HCT116 (cell line): Measurements from ENCODE around the gene FSD1L. TPM values are rescaled to one million over a fixed set of nuclear protein-coding genes. Genes with fewer than 3 reads are reported as not detected.

Source experiments
- ATAC-seq: fragments of 200-7000 bp; cut with Tn5 transposase; 2 replicates; pipeline ENCODE4 v1.9.1; 2020; ENCODE audit warnings: mild to moderate bottlenecking, moderate library complexity
- BruUV-seq: library from RNA; stranded (reverse); fragments of 400-500 nt; replicated peaks from 2 replicates; lab custom pipeline; 2021; lab: Mats Ljungman, UMichigan
- CTCF ChIA-PET: fragments of 300-600 bp; sonication (Branson Sonifier 250); formaldehyde crosslinking; loops from one replicate; lab custom pipeline; 2021; ENCODE audit warnings: antibody characterized with exemption; lab: Charles Lee
- POLR2A ChIA-PET: fragments of 300-600, 350-600 bp; sonication (Branson Sonifier 250); formaldehyde crosslinking; loops from one replicate; lab custom pipeline; 2021; ENCODE audit warnings: antibody characterized with exemption; lab: Charles Lee
- RAD21 ChIA-PET, 2 experiments: fragments of 300-600 bp; sonication (Branson Sonifier 250); formaldehyde crosslinking; loops; one replicate each; lab custom pipeline; 2023; ENCODE audit warnings: low total read pairs in 2 of 2; ENCODE audit not compliant: uncharacterized antibody in 2 of 2, unreplicated experiment in 2 of 2, low non-redundant PET in 1 of 2; lab: Charles Lee
- DNase-seq: peaks from one replicate; pipeline ENCODE4 v3.0.0-alpha.2; 2010; ENCODE audit warnings: low read depth, low spot score
- H2AFZ ChIP-seq: fragments of 200-600 bp; shearing (Covaris generic), sonication (generic); 2 replicates; pipeline ENCODE4 v1.6.1; 2017; ENCODE audit warnings: low read depth, mixed run types, mixed read lengths, antibody characterized with exemption, low read length; ENCODE audit not compliant: poor library complexity, severe bottlenecking
- H3K27ac ChIP-seq: 2 replicates; pipeline ENCODE4 v1.5.1; 2012; ENCODE audit warnings: low read depth, low read length
- H3K27me3 ChIP-seq: fragments of 200-600 bp; sonication (generic); 2 replicates; pipeline ENCODE4 v1.6.1; 2016; ENCODE audit warnings: mixed run types, low read length, mixed read lengths; ENCODE audit not compliant: insufficient read depth
- H3K36me3 ChIP-seq, 2 experiments: fragments of 200-500 bp in 1 of 2; fragments of 200-600 bp in 1 of 2; sonication (Bioruptor generic) in 1 of 2; sonication (generic) in 1 of 2; 2 replicates each; pipeline versions ENCODE4 v1.5.1 to v1.6.1; 2014 to 2016; ENCODE audit warnings: low read length in 2 of 2, inconsistent platforms in 1 of 2, mixed read lengths in 1 of 2, mixed run types in 1 of 2; ENCODE audit not compliant: insufficient read depth in 2 of 2, control insufficient read depth in 1 of 2
- H3K4me1 ChIP-seq, 2 experiments: fragments of 200-600 bp in 1 of 2; sonication (generic) in 1 of 2; 2 replicates each; pipeline versions ENCODE4 v1.5.1 to v1.6.1; 2012 to 2017; ENCODE audit warnings: low read length in 2 of 2, inconsistent platforms in 1 of 2, mild to moderate bottlenecking in 1 of 2, mixed read lengths in 1 of 2, mixed run types in 1 of 2, moderate library complexity in 1 of 2; ENCODE audit not compliant: insufficient read depth in 2 of 2, control insufficient read depth in 1 of 2
- H3K4me2 ChIP-seq: fragments of 200-600 bp; sonication (generic); 2 replicates; pipeline ENCODE4 v1.6.1; 2017; ENCODE audit warnings: mixed run types, low read length, mixed read lengths
- H3K4me3 ChIP-seq, 2 experiments: fragments of 200-600 bp in 1 of 2; sonication (generic) in 1 of 2; replicated peaks in 1 of 2; 2 replicates each; pipeline ENCODE4 v1.5.1; 2011 to 2016; ENCODE audit warnings: low read length in 2 of 2, control low read depth in 1 of 2, low read depth in 1 of 2, mild to moderate bottlenecking in 1 of 2, mixed read lengths in 1 of 2, mixed run types in 1 of 2
- H3K79me2 ChIP-seq: fragments of 200-600 bp; sonication (generic); 2 replicates; pipeline ENCODE4 v1.6.1; 2017; ENCODE audit warnings: mild to moderate bottlenecking, mixed run types, low read length, moderate library complexity, mixed read lengths; ENCODE audit not compliant: insufficient read depth
- H3K9ac ChIP-seq: fragments of 200-600 bp; sonication (generic); 2 replicates; pipeline ENCODE4 v1.6.1; 2016; ENCODE audit warnings: low read length, mixed read lengths
- H3K9me2 ChIP-seq: fragments of 200-600 bp; sonication (generic), shearing (Covaris generic); 2 replicates; pipeline ENCODE4 v1.6.1; 2017; ENCODE audit warnings: mixed run types, mild to moderate bottlenecking, moderate library complexity; ENCODE audit not compliant: insufficient read depth
- H3K9me3 ChIP-seq, 2 experiments: fragments of 200-500 bp in 1 of 2; fragments of 200-600 bp in 1 of 2; sonication (Bioruptor generic) in 1 of 2; sonication (generic) in 1 of 2; 2 replicates each; pipeline ENCODE4 v1.6.1; 2014 to 2017; ENCODE audit warnings: low read length in 2 of 2, mixed read lengths in 2 of 2, inconsistent platforms in 1 of 2, low read depth in 1 of 2, mild to moderate bottlenecking in 1 of 2, mixed run types in 1 of 2, moderate library complexity in 1 of 2; ENCODE audit not compliant: control insufficient read depth in 1 of 2, insufficient read depth in 1 of 2
- H4K20me1 ChIP-seq: fragments of 200-600 bp; sonication (generic), shearing (Covaris generic); 2 replicates; pipeline ENCODE4 v1.6.1; 2017; ENCODE audit warnings: mixed run types, mild to moderate bottlenecking, moderate library complexity; ENCODE audit not compliant: insufficient read depth
- CBX3 ChIP-seq: IDR thresholded peaks from 2 replicates; pipeline ENCODE4 v1.6.1; 2012; ENCODE audit warnings: low read depth
- EGR1 ChIP-seq: IDR thresholded peaks from 2 replicates; pipeline ENCODE4 v1.6.1; 2012; ENCODE audit warnings: low read depth
- ELF1 ChIP-seq: IDR thresholded peaks from 2 replicates; pipeline ENCODE4 v1.6.1; 2012; ENCODE audit warnings: low read depth, borderline replicate concordance
- EZH2 ChIP-seq: fragments of 200-600 bp; sonication (generic); IDR thresholded peaks from 2 replicates; pipeline ENCODE4 v1.6.1; 2017; ENCODE audit warnings: antibody characterized with exemption, mixed run types
- FOSL1 ChIP-seq: IDR thresholded peaks from 2 replicates; pipeline ENCODE4 v1.6.1; 2012; ENCODE audit warnings: low read depth
- JUND ChIP-seq: IDR thresholded peaks from 2 replicates; pipeline ENCODE4 v1.6.1; 2012
- POLR2AphosphoS5 ChIP-seq: IDR thresholded peaks from 2 replicates; pipeline ENCODE4 v1.6.1; 2011; ENCODE audit warnings: mild to moderate bottlenecking, low read depth, low read length, moderate library complexity
- RAD21 ChIP-seq: IDR thresholded peaks from 2 replicates; pipeline ENCODE4 v1.6.1; 2012; ENCODE audit warnings: low read depth, mild to moderate bottlenecking
- SRF ChIP-seq: IDR thresholded peaks from 2 replicates; pipeline ENCODE4 v1.6.1; 2012; ENCODE audit warnings: low read depth
- YY1 ChIP-seq: IDR thresholded peaks from 2 replicates; pipeline ENCODE4 v1.6.1; 2011; ENCODE audit warnings: low read length, low read depth, moderate library complexity, mild to moderate bottlenecking; ENCODE audit not compliant: insufficient replicate concordance; ENCODE audit errors: extremely low read depth
- intact Hi-C: fragments of 100-400 bp; cut with micrococcal nuclease; formaldehyde crosslinking; loops from 2 replicates; pipeline ENCODE4 v1.10.0; 2022
- total RNA-seq: library from RNA; stranded (reverse); gene quantifications from one replicate; pipeline ENCODE4 v1.2.1, GENCODE V29; 2021; ENCODE audit not compliant: unreplicated experiment
- TF ChIP-seq, protein P1 (sequence below): IDR thresholded peaks from 2 replicates; pipeline ENCODE4 v1.6.1; 2011; ENCODE audit warnings: mild to moderate bottlenecking, low read length, moderate library complexity; ENCODE audit not compliant: insufficient replicate concordance; ENCODE audit errors: extremely low read depth
- TF ChIP-seq, protein P2 (sequence below), 3 experiments: fragments of 200-600 bp in 1 of 3; sonication (generic) in 1 of 3; IDR thresholded peaks in 2 of 3; conservative IDR thresholded peaks in 1 of 3; 2 replicates each; pipeline ENCODE4 v1.5.1; 2012 to 2017; ENCODE audit warnings: low read depth in 2 of 3, low read length in 2 of 3, antibody characterized with exemption in 1 of 3, borderline replicate concordance in 1 of 3, control low read depth in 1 of 3, mild to moderate bottlenecking in 1 of 3, mixed read lengths in 1 of 3, mixed run types in 1 of 3, moderate library complexity in 1 of 3; ENCODE audit not compliant: insufficient read depth in 1 of 3
- TF ChIP-seq, protein P3 (sequence below): IDR thresholded peaks from 2 replicates; pipeline ENCODE4 v1.6.1; 2012; ENCODE audit warnings: low read depth
- TF ChIP-seq, protein P4 (sequence below): IDR thresholded peaks from 2 replicates; pipeline ENCODE4 v1.6.1; 2012

FSD1L gene
- total RNA-seq, 1 experiment from 2014 or later, result 5.5 TPM

DNA sequence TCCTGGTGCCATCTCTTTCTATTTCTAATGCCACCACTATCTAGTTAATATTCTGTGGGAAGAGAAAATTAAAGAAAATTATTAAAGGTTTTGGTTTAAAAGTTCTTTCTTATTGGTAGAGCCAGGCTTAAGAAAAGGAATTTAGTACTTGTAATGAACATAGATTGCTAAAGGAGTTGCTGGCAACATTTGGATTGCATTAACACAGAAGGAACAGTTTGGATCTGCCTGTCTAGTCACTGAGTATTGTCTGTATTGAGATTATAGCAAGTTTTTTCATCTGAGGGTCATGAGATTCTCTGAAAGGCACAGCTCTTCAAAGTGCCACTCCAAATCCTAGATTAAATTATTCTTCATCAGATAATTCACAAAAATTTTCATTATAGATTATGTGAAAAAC is 32.0 kb downstream of the FSD1L start:
- no peaks in the 10 kb centered on the region for H3K36me3 ChIP-seq
- POLR2A ChIA-PET, result no interaction called here
- H3K4me1 ChIP-seq, result no peaks in the 10 kb centered on the region
- no peaks in the 10 kb centered on the region for H3K9me3 ChIP-seq
- RAD21 ChIA-PET, result no interaction called here
- no peak overlapping the region for H3K4me3 ChIP-seq
- DNase-seq (no peak), ATAC-seq (no peak)
- no peak for TF ChIP-seq CBX3
- TF ChIP-seq, protein P1, sequence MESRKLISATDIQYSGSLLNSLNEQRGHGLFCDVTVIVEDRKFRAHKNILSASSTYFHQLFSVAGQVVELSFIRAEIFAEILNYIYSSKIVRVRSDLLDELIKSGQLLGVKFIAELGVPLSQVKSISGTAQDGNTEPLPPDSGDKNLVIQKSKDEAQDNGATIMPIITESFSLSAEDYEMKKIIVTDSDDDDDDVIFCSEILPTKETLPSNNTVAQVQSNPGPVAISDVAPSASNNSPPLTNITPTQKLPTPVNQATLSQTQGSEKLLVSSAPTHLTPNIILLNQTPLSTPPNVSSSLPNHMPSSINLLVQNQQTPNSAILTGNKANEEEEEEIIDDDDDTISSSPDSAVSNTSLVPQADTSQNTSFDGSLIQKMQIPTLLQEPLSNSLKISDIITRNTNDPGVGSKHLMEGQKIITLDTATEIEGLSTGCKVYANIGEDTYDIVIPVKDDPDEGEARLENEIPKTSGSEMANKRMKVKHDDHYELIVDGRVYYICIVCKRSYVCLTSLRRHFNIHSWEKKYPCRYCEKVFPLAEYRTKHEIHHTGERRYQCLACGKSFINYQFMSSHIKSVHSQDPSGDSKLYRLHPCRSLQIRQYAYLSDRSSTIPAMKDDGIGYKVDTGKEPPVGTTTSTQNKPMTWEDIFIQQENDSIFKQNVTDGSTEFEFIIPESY, result no peak
- TF ChIP-seq YY1, result no peak
- no peak for TF ChIP-seq ELF1
- no peak for TF ChIP-seq EZH2
- TF ChIP-seq, protein P2, sequence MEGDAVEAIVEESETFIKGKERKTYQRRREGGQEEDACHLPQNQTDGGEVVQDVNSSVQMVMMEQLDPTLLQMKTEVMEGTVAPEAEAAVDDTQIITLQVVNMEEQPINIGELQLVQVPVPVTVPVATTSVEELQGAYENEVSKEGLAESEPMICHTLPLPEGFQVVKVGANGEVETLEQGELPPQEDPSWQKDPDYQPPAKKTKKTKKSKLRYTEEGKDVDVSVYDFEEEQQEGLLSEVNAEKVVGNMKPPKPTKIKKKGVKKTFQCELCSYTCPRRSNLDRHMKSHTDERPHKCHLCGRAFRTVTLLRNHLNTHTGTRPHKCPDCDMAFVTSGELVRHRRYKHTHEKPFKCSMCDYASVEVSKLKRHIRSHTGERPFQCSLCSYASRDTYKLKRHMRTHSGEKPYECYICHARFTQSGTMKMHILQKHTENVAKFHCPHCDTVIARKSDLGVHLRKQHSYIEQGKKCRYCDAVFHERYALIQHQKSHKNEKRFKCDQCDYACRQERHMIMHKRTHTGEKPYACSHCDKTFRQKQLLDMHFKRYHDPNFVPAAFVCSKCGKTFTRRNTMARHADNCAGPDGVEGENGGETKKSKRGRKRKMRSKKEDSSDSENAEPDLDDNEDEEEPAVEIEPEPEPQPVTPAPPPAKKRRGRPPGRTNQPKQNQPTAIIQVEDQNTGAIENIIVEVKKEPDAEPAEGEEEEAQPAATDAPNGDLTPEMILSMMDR (IDR thresholded peaks at IDR 0.05 in 2 of 3, conservative IDR thresholded peaks at IDR 0.05 in 1 of 3; ENCODE audit: borderline replicate concordance in 1 of 3, insufficient read depth in 1 of 3, low read depth in 2 of 3, low read length in 2 of 3), result no peak
- no peak for TF ChIP-seq RAD21
- no peak for TF ChIP-seq EGR1
- no peak for TF ChIP-seq POLR2AphosphoS5
- TF ChIP-seq, protein P3, sequence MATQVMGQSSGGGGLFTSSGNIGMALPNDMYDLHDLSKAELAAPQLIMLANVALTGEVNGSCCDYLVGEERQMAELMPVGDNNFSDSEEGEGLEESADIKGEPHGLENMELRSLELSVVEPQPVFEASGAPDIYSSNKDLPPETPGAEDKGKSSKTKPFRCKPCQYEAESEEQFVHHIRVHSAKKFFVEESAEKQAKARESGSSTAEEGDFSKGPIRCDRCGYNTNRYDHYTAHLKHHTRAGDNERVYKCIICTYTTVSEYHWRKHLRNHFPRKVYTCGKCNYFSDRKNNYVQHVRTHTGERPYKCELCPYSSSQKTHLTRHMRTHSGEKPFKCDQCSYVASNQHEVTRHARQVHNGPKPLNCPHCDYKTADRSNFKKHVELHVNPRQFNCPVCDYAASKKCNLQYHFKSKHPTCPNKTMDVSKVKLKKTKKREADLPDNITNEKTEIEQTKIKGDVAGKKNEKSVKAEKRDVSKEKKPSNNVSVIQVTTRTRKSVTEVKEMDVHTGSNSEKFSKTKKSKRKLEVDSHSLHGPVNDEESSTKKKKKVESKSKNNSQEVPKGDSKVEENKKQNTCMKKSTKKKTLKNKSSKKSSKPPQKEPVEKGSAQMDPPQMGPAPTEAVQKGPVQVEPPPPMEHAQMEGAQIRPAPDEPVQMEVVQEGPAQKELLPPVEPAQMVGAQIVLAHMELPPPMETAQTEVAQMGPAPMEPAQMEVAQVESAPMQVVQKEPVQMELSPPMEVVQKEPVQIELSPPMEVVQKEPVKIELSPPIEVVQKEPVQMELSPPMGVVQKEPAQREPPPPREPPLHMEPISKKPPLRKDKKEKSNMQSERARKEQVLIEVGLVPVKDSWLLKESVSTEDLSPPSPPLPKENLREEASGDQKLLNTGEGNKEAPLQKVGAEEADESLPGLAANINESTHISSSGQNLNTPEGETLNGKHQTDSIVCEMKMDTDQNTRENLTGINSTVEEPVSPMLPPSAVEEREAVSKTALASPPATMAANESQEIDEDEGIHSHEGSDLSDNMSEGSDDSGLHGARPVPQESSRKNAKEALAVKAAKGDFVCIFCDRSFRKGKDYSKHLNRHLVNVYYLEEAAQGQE, result no peak
- TF ChIP-seq SRF, result no peak
- TF ChIP-seq, protein P4, sequence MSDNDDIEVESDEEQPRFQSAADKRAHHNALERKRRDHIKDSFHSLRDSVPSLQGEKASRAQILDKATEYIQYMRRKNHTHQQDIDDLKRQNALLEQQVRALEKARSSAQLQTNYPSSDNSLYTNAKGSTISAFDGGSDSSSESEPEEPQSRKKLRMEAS, result no peak
- TF ChIP-seq JUND, result no peak
- TF ChIP-seq FOSL1, result no peak
- H3K4me2 ChIP-seq, result no peak overlapping the region
- no peak overlapping the region for H2AFZ ChIP-seq
- H3K9ac ChIP-seq, result no peak overlapping the region
- H4K20me1 ChIP-seq, result no peaks in the 10 kb centered on the region
- no peaks in the 10 kb centered on the region for H3K27me3 ChIP-seq
- no peaks in the 10 kb centered on the region for H3K9me2 ChIP-seq
- no TSS peak for BruUV-seq
- intact Hi-C loops, result no loop called here
- CTCF ChIA-PET, result no interaction called here
- H3K27ac ChIP-seq, result no peak overlapping the region
- no peaks in the 10 kb centered on the region for H3K79me2 ChIP-seq
